B cell (primary cell): ENCODE data around the gene C19orf47.

Experiments
- CTCF ChIP-seq: fragments of 200-600 bp; IDR thresholded peaks from one replicate; pipeline ENCODE4 v1.8.0; 2022; ENCODE audit warnings: antibody characterized with exemption, mild to moderate bottlenecking
- EZH2 ChIP-seq: IDR thresholded peaks from 2 replicates; pipeline ENCODE4 v1.6.1; 2012; ENCODE audit warnings: borderline replicate concordance, low read depth, mild to moderate bottlenecking, moderate library complexity, low read length; ENCODE audit not compliant: insufficient read depth, poor library complexity, severe bottlenecking

GRCh38 chr19:40357640-40358039 is 9.4 kb upstream of the C19orf47 start:
- TF ChIP-seq CTCF, result no peak
- TF ChIP-seq EZH2, result no peak
